GM12878 (cell line): Measurements from ENCODE around the gene SPIB. TPM values are rescaled to one million over a fixed set of nuclear protein-coding genes. Genes with fewer than 3 reads are reported as not detected.

ENCODE experiments used
- ATF7 ChIP-seq: fragments of 450-650 bp; IDR thresholded peaks from 2 replicates; pipeline ENCODE4 v1.6.1; 2016; ENCODE audit warnings: low read depth, mild to moderate bottlenecking
- IRF4 ChIP-seq: IDR thresholded peaks from 2 replicates; pipeline ENCODE4 v1.6.1; 2011; ENCODE audit warnings: low read depth, low read length
- LARP7 ChIP-seq: fragments of 450-650 bp; IDR thresholded peaks from 2 replicates; pipeline ENCODE4 v1.6.1; 2017; ENCODE audit warnings: mild to moderate bottlenecking
- MTA3 ChIP-seq: IDR thresholded peaks from 2 replicates; pipeline ENCODE4 v1.6.1; 2012; ENCODE audit warnings: low read length, inconsistent platforms, borderline replicate concordance
- PRDM15 ChIP-seq: fragments of 450-650 bp; formaldehyde crosslinking; IDR thresholded peaks from 2 replicates; pipeline ENCODE4 v1.4.0; 2020; ENCODE audit warnings: mild to moderate bottlenecking, moderate library complexity
- TARDBP ChIP-seq: IDR thresholded peaks from 2 replicates; pipeline ENCODE4 v1.6.1; 2016; ENCODE audit warnings: borderline replicate concordance
- ZNF217 ChIP-seq: fragments of 450-650 bp; IDR thresholded peaks from 2 replicates; pipeline ENCODE4 v1.6.1; 2017; ENCODE audit warnings: antibody characterized with exemption, mild to moderate bottlenecking
- polyA plus RNA-seq, 11 experiments: library from polyadenylated mRNA; depleted of rRNA in 4 of 11; unstranded in 6 of 11; stranded (reverse) in 5 of 11; fragments of >200 nt; fragmentation: Nextera tagmentation in 4 of 11; fragmentation: Illumina TruSeq in 1 of 11; extraction: Ambion mirVana in 4 of 11; extraction: Trizol in 1 of 11; gene quantifications; 1 replicate in 1 of 11; 2 replicates in 10 of 11; pipeline versions ENCODE4 v1.2.1 to v1.2.3, GENCODE V29; 2011 to 2016; ENCODE audit warnings: inconsistent platforms in 2 of 11, missing spikeins in 2 of 11, low read depth in 1 of 11
- total RNA-seq, 4 experiments: library from RNA; depleted of rRNA in 3 of 4; stranded (reverse); fragments of >200 nt in 3 of 4; fragmentation: Illumina TruSeq in 1 of 4; extraction: Trizol in 1 of 4; gene quantifications; 2 replicates each; pipeline versions ENCODE4 v1.2.1 to v1.2.3, GENCODE V29; 2013 to 2021

The SPIB gene
- total and polyA plus RNA-seq, 10 of the 15 experiments (the other 5 are each of a cell fraction or from before 2014, with no cell fraction given): 3.5 to 123 (median 56.0) TPM

DNA sequence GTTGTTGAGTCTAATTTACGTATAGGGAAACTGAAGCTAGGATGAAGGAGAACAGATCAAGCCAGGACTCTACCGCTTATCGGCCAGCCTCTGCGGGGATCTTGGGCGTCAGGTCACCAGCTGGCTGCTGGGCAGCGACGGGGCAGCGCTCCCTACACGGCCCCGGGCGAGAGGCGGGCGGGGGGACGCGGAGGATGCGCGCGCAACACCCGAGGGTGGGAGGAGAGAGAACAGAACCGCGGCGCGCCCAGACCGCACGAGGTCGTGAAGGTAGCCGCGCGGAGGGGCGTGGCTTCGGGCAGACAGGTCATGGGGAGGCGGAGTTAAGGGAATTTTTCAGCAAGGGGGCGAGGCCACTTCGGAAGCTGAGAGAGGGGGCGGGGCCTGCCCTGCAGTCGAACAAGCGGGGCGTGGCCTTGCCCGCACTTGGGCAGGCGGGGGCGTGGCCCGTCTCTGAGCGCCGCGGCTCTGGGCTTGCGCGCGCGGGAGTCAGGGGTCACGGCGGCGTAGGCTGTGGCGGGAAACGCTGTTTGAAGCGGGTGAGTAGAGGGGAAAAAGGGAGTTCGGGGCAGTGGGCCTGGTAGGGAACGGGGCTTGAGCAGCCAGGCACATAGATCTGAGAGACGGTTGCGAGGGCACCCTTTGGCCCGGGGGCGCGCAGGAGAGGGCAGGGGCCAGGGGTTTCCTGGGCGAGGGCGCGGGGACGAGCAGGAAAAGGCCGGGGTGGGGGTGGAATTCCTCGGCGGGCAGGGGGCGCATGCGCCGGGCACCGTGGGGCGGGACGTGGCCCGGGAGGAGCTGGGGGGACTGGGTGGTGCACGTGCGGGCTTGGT is 34.7 kb upstream of the SPIB start, which contains the start of gene POLD1 (continued):
- TF ChIP-seq PRDM15 (CRISPR knock-in tag): no peak
- TF ChIP-seq IRF4: no peak
- no peak for TF ChIP-seq LARP7
- no peak for TF ChIP-seq ATF7
- no peak for TF ChIP-seq ZNF217
- TF ChIP-seq TARDBP: no peak
- TF ChIP-seq MTA3: no peak
- TF ChIP-seq, all 136 proteins: peak for 35
